Aorta (tissue), 5 donors: Measurements from ENCODE around the gene DECR2. TPM values are rescaled to one million over a fixed set of nuclear protein-coding genes. Genes with fewer than 3 reads are reported as not detected.

Source experiments
- ATAC-seq: fragments of 200-7000 bp; cut with Tn5 transposase; one replicate; pipeline ENCODE4 v1.9.1; 2022; ENCODE audit warnings: moderate library complexity; ENCODE audit not compliant: low FRiP score
- DNase-seq, 2 donors: peaks; one replicate each; pipeline ENCODE4 v3.0.0-alpha.2; 2020
- H3K27ac ChIP-seq, 2 donors: one replicate each; pipeline ENCODE4 v1.5.1; 2013; ENCODE audit warnings: low read length in 2 of 2, mild to moderate bottlenecking in 2 of 2, moderate library complexity in 2 of 2, control low read depth in 1 of 2, inconsistent platforms in 1 of 2, low read depth in 1 of 2
- H3K27me3 ChIP-seq, 2 donors: one replicate each; pipeline ENCODE4 v1.6.1; 2013; ENCODE audit warnings: control low read depth in 1 of 2, low read length in 1 of 2, mild to moderate bottlenecking in 1 of 2, moderate library complexity in 1 of 2; ENCODE audit not compliant: insufficient read depth in 2 of 2, control insufficient read depth in 1 of 2
- H3K36me3 ChIP-seq, 2 donors: one replicate each; pipeline ENCODE4 v1.6.1; 2013; ENCODE audit warnings: control low read depth in 1 of 2, low read length in 1 of 2, mild to moderate bottlenecking in 1 of 2; ENCODE audit not compliant: insufficient read depth in 2 of 2, control insufficient read depth in 1 of 2
- H3K4me1 ChIP-seq, 2 donors: one replicate each; pipeline ENCODE4 v1.6.1; 2013; ENCODE audit warnings: low read length in 2 of 2, control low read depth in 1 of 2, mild to moderate bottlenecking in 1 of 2, moderate library complexity in 1 of 2; ENCODE audit not compliant: insufficient read depth in 2 of 2, control insufficient read depth in 1 of 2
- H3K4me3 ChIP-seq, 2 donors: one replicate each; pipeline ENCODE4 v1.5.1; 2013; ENCODE audit warnings: low read length in 2 of 2, control low read depth in 1 of 2, mild to moderate bottlenecking in 1 of 2
- H3K9me3 ChIP-seq: one replicate; pipeline ENCODE4 v1.6.1; 2013; ENCODE audit warnings: mild to moderate bottlenecking, low read length; ENCODE audit not compliant: control insufficient read depth
- WGBS, 2 donors: extraction: QIAGEN DNeasy Blood & Tissue Kit; methylation state at CpG; one replicate each; pipeline ENCODE4 v1.1.7; 2013; 5-methylcytosine and 5-hydroxymethylcytosine counted together
- intact Hi-C, 2 donors: fragments of 100-400 bp; cut with DNase I; formaldehyde crosslinking; loops; one replicate each; pipeline versions ENCODE4 v1.14.2 to v1.15.0; 2022
- polyA plus RNA-seq, 2 donors: library from polyadenylated mRNA; stranded (reverse); fragments of 200-250 nt; gene quantifications; one replicate each; pipeline ENCODE4 v1.2.3, GENCODE V29; 2013
- total RNA-seq, 2 donors: library from RNA; stranded (reverse); fragmentation: NEBNext Ultra II Directional; extraction: Animal tissue kit (Norgen Biotek cat#: 25700); gene quantifications; one replicate each; pipeline ENCODE4 v1.2.1, GENCODE V29; 2021
- donor health status: healthy with polysubstance abuse.
- donor health status: Bipolar disorder and iron deficiency.
- donor health status: DM: no; HTN: no; CAD: no.
- donor health status: DM: no; HTN: no; CAD: no.
- donor health status: DM: yes; HTN: yes; CAD: no.

DECR2 gene
- total and polyA plus RNA-seq, 4 donors: 10.9 to 21.8 (median 16.0) TPM

GRCh38 chr16:424623-425081 is 23.0 kb downstream of the DECR2 start:
- H3K27ac ChIP-seq: peak overlapping the region; percentile 26 to 62
- H3K4me3 ChIP-seq: peak overlapping the region in 1 of 2 donors; percentile 93
- H3K9me3 ChIP-seq: no peaks in the 10 kb centered on the region
- DNase-seq (peak; percentile 63 to 84), ATAC-seq (peak; percentile 70)
- H3K36me3 ChIP-seq: no peaks in the 10 kb centered on the region
- intact Hi-C loops: no loop called here
- WGBS, 2 donors: 2% methylated on average over 31 of the region's 31 CpGs
- no peaks in the 10 kb centered on the region for H3K27me3 ChIP-seq
- no peaks in the 10 kb centered on the region for H3K4me1 ChIP-seq

- Histone ChIP-seq H3K4me3 (peak within 1 kb of the TSS; percentile 93 to 96), H3K9me3 (no peaks in the 10 kb centered on the region), H3K4me1 (no peaks in the 10 kb centered on the region), H3K36me3 (peaks cover 0 to 2% of the 10 kb centered on the region in 2 donors), H3K27me3 (no peaks in the 10 kb centered on the region), H3K27ac (peak within 1 kb of the TSS; percentile 26 to 62)
- 0 to 1% methylated on average over 72 to 77 of the region's 77 CpGs for WGBS, 2 donors
- intact Hi-C loops: no loop called here
- ATAC-seq (peak; percentile 90), DNase-seq (peak; percentile 87 to 93)
Measured at GRCh38 chr16:425082-425718, 23.5 kb downstream of the DECR2 start, which contains the start of gene RAB11FIP3. TSS of gene RAB11FIP3 (plus strand) at chr16:425649. CDS start at chr16:426007, 358 bp downstream.

- intact Hi-C loops: no loop called here
- no peaks in the 10 kb centered on the region for H3K4me1 ChIP-seq
- ATAC-seq: no peak
- peak overlapping the region in 1 of 2 donors; percentile 62 for H3K27ac ChIP-seq
- no peaks in the 10 kb centered on the region for H3K27me3 ChIP-seq
- peaks cover 0 to 2% of the 10 kb centered on the region in 2 donors for H3K36me3 ChIP-seq
- no peaks in the 10 kb centered on the region for H3K9me3 ChIP-seq
- H3K4me3 ChIP-seq: peak overlapping the region; percentile 93 to 96
- DNase-seq: no peak
- WGBS, 2 donors: 0 to 2% methylated on average over 23 to 63 of the region's 63 CpGs
Measured at GRCh38 chr16:425740-426114, 24.0 kb downstream of the DECR2 start.

GRCh38 chr16:426115-426905 is 24.6 kb downstream of the DECR2 start:
- Histone ChIP-seq H3K36me3 (peaks cover 0 to 2% of the 10 kb centered on the region in 2 donors), H3K27me3 (no peaks in the 10 kb centered on the region), H3K9me3 (no peaks in the 10 kb centered on the region), H3K4me3 (peak overlapping the region; percentile 93 to 96), H3K27ac (peak overlapping the region in 1 of 2 donors; percentile 62), H3K4me1 (no peaks in the 10 kb centered on the region)
- 0 to 1% methylated on average over 76 to 97 of the region's 97 CpGs for WGBS, 2 donors
- DNase-seq (peak in 1 of 2 donors; percentile 80), ATAC-seq (no peak)
- intact Hi-C loops: no loop called here

GRCh38 chr16:426906-427249 is 25.2 kb downstream of the DECR2 start:
- Histone ChIP-seq H3K27me3 (no peaks in the 10 kb centered on the region), H3K27ac (no peak overlapping the region), H3K36me3 (peaks cover 0 to 2% of the 10 kb centered on the region in 2 donors), H3K4me1 (no peaks in the 10 kb centered on the region), H3K4me3 (peak overlapping the region; percentile 93 to 96), H3K9me3 (no peaks in the 10 kb centered on the region)
- WGBS, 2 donors: 3 to 4% methylated on average over 12 to 13 of the region's 13 CpGs
- ATAC-seq (no peak), DNase-seq (no peak)
- intact Hi-C loops: no loop called here

- H3K27me3 ChIP-seq: no peaks in the 10 kb centered on the region
- H3K9me3 ChIP-seq: no peaks in the 10 kb centered on the region
- 21 to 23% methylated on average over 10 of the region's 10 CpGs for WGBS, 2 donors
- H3K27ac ChIP-seq: no peak overlapping the region
- intact Hi-C loops: no loop called here
- H3K4me1 ChIP-seq: no peaks in the 10 kb centered on the region
- H3K36me3 ChIP-seq: peaks cover 0 to 2% of the 10 kb centered on the region in 2 donors
- DNase-seq (no peak), ATAC-seq (no peak)
- peak overlapping the region; percentile 93 to 96 for H3K4me3 ChIP-seq
Measured at GRCh38 chr16:427250-427649, 25.6 kb downstream of the DECR2 start.

GRCh38 chr16:430904-431303 is 29.2 kb downstream of the DECR2 start:
- 94% methylated on average over 7 of the region's 7 CpGs for WGBS, 2 donors
- intact Hi-C loops: no loop called here
- H3K36me3 ChIP-seq: peaks cover 0 to 2% of the 10 kb centered on the region in 2 donors
- H3K4me3 ChIP-seq: no peak overlapping the region
- H3K27ac ChIP-seq: no peak overlapping the region
- H3K27me3 ChIP-seq: no peaks in the 10 kb centered on the region
- DNase-seq (no peak), ATAC-seq (no peak)
- H3K9me3 ChIP-seq: no peaks in the 10 kb centered on the region
- H3K4me1 ChIP-seq: no peaks in the 10 kb centered on the region

- Histone ChIP-seq H3K27me3 (no peaks in the 10 kb centered on the region), H3K4me1 (no peaks in the 10 kb centered on the region), H3K36me3 (no peaks in the 10 kb centered on the region), H3K4me3 (no peak overlapping the region), H3K9me3 (no peaks in the 10 kb centered on the region), H3K27ac (no peak overlapping the region)
- 92% methylated on average over 6 of the region's 6 CpGs for WGBS, 2 donors
- intact Hi-C loops: no loop called here
- ATAC-seq: no peak
- no peak for DNase-seq
Measured at GRCh38 chr16:440627-441026, 38.9 kb downstream of the DECR2 start.
